ENCODE data around the gene KCNJ10. TPM values are rescaled to one million over a fixed set of nuclear protein-coding genes. Genes with fewer than 3 reads are reported as not detected.

The KCNJ10 gene
- total and polyA plus RNA-seq, 2 experiments from 2014 or later: not detected

DNA sequence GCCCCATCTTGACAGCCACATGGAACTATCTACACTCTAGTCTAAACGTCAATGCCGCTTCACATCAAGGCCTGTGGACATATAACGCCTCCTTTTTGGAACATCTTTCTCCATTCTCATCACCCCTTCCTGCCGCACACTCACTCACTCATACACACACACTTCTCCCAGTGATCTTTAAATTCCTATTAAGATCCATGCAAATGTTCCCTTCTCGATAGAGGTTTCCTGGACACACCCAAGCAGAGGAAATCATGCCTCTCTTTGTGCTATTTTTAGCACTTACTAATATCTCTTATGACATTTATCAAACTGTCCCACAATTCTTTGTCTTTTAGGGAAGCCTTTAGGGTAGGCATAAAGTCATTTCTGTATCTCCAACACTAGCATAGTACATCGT is 87.7 kb downstream of the KCNJ10 start:
- no peak for DNase-seq (ENCODE audit: low spot score)
- H3K36me3 ChIP-seq (replicated peaks; ENCODE audit: insufficient read depth, low read depth): no peaks in the 10 kb centered on the region
- 78% methylated on average over 6 of the region's 6 CpGs for WGBS (ENCODE audit: low lambda C conversion rate, missing lambda C conversion rate)
- H3K9me3 ChIP-seq (ENCODE audit: low read depth): no peaks in the 10 kb centered on the region
- no peak overlapping the region for H2AFZ ChIP-seq
- TF ChIP-seq, protein P1, sequence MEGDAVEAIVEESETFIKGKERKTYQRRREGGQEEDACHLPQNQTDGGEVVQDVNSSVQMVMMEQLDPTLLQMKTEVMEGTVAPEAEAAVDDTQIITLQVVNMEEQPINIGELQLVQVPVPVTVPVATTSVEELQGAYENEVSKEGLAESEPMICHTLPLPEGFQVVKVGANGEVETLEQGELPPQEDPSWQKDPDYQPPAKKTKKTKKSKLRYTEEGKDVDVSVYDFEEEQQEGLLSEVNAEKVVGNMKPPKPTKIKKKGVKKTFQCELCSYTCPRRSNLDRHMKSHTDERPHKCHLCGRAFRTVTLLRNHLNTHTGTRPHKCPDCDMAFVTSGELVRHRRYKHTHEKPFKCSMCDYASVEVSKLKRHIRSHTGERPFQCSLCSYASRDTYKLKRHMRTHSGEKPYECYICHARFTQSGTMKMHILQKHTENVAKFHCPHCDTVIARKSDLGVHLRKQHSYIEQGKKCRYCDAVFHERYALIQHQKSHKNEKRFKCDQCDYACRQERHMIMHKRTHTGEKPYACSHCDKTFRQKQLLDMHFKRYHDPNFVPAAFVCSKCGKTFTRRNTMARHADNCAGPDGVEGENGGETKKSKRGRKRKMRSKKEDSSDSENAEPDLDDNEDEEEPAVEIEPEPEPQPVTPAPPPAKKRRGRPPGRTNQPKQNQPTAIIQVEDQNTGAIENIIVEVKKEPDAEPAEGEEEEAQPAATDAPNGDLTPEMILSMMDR (IDR thresholded peaks at IDR 0.05; ENCODE audit: poor library complexity): no peak
- no peak for TF ChIP-seq EZH2 (IDR thresholded peaks at IDR 0.05; ENCODE audit: borderline replicate concordance)
- no peak for TF ChIP-seq EZH2phosphoT487 (IDR thresholded peaks at IDR 0.05; ENCODE audit: low read depth, severe bottlenecking, unreplicated experiment)
- no peaks in the 10 kb centered on the region for H4K20me1 ChIP-seq (ENCODE audit: insufficient read depth, poor library complexity, severe bottlenecking)
- no peaks in the 10 kb centered on the region for H3K27me3 ChIP-seq
- H3K4me3 ChIP-seq: no peak overlapping the region
- no peak overlapping the region for H3K4me2 ChIP-seq
- no peaks in the 10 kb centered on the region for H3K9me2 ChIP-seq (replicated peaks; ENCODE audit: insufficient read depth)
- no peaks in the 10 kb centered on the region for H3K79me2 ChIP-seq
- H3K4me1 ChIP-seq (ENCODE audit: insufficient read depth): peaks cover 9% of the 10 kb centered on the region
- H3K27ac ChIP-seq: no peak overlapping the region

DNA sequence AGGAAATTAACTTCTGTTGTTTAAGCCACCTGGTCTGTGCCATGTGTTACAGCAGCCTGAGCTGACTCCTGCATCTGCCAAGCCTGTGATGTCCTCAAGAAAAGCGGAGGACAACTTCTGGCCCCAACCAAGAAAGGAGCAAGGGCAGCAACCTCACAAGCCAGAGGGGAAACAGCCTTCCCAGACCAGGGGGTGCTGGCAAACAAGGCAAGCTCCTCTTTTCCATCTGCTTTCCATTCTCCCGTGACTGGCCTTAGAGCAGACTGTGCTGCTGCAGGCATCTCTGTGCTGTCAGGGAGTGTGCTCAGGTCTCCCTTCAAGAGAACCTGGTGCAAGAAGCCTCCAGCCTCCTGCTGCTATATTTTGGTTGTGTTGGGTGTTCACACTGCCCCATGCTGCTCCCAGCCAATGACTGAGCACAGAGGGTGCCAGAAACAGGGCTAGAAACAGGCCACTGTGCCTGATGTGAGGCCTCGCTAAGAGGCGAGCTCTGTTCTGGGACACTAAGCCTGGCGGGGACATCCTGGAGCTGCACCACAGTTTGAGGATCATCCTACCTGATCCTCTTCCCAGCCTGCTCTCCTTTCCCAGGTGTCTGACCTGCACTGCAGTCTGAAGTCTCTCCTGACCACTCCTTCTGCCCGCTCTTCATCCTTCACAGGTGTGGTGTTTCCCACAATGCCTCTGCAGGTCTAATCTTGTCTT is 88.5 kb downstream of the KCNJ10 start:
- Histone ChIP-seq H4K20me1 (ENCODE audit: insufficient read depth, poor library complexity, severe bottlenecking) (no peaks in the 10 kb centered on the region), H3K4me2 (no peak overlapping the region), H3K9me3 (ENCODE audit: low read depth) (no peaks in the 10 kb centered on the region), H3K36me3 (replicated peaks; ENCODE audit: insufficient read depth, low read depth) (no peaks in the 10 kb centered on the region), H3K9me2 (replicated peaks; ENCODE audit: insufficient read depth) (no peaks in the 10 kb centered on the region), H3K27ac (no peak overlapping the region), H3K4me3 (no peak overlapping the region), H2AFZ (no peak overlapping the region), H3K4me1 (ENCODE audit: insufficient read depth) (peaks cover 9% of the 10 kb centered on the region), H3K27me3 (no peaks in the 10 kb centered on the region), H3K79me2 (no peaks in the 10 kb centered on the region)
- TF ChIP-seq, protein P1 (IDR thresholded peaks at IDR 0.05; ENCODE audit: poor library complexity): no peak
- TF ChIP-seq EZH2phosphoT487 (IDR thresholded peaks at IDR 0.05; ENCODE audit: low read depth, severe bottlenecking, unreplicated experiment) (no peak), EZH2 (IDR thresholded peaks at IDR 0.05; ENCODE audit: borderline replicate concordance) (no peak)
- 90% methylated on average over 6 of the region's 6 CpGs for WGBS (ENCODE audit: low lambda C conversion rate, missing lambda C conversion rate)
- no peak for DNase-seq (ENCODE audit: low spot score)

DNA sequence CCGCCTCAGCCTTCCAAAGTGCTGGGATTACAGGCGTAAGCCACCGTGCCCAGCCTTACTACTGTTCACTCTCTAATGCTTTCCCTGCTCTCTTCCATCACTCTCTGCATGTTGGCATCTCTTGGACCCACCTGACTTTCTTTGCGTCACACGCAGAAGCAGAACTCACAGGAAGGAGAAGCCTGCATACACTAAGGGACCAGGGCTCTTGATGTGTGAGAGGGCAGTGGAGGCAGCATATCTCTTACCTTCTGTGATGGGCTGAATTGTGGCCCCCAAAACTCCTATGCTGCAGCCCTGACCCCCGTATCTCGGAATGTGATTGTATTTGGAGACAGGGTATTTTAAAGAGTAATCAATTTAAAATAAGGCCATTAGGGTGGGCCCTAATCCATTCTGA is 89.2 kb downstream of the KCNJ10 start:
- Histone ChIP-seq H3K4me1 (ENCODE audit: insufficient read depth) (peaks cover 9% of the 10 kb centered on the region), H3K36me3 (replicated peaks; ENCODE audit: insufficient read depth, low read depth) (no peaks in the 10 kb centered on the region), H3K79me2 (no peaks in the 10 kb centered on the region), H3K27me3 (no peaks in the 10 kb centered on the region), H3K4me2 (no peak overlapping the region), H3K9me3 (ENCODE audit: low read depth) (no peaks in the 10 kb centered on the region), H3K27ac (no peak overlapping the region), H3K4me3 (no peak overlapping the region), H4K20me1 (ENCODE audit: insufficient read depth, poor library complexity, severe bottlenecking) (no peaks in the 10 kb centered on the region), H3K9me2 (replicated peaks; ENCODE audit: insufficient read depth) (no peaks in the 10 kb centered on the region), H2AFZ (no peak overlapping the region)
- TF ChIP-seq EZH2phosphoT487 (IDR thresholded peaks at IDR 0.05; ENCODE audit: low read depth, severe bottlenecking, unreplicated experiment) (no peak), EZH2 (IDR thresholded peaks at IDR 0.05; ENCODE audit: borderline replicate concordance) (no peak)
- TF ChIP-seq, protein P1 (IDR thresholded peaks at IDR 0.05; ENCODE audit: poor library complexity): no peak
- DNase-seq (ENCODE audit: low spot score): no peak
- WGBS (ENCODE audit: low lambda C conversion rate, missing lambda C conversion rate): 97% methylated on average over 7 of the region's 7 CpGs
